Neural progenitor cell (in vitro differentiated cells): Measurements from ENCODE around the gene ALPL.

Source experiments
- EZH2 ChIP-seq: fragments of 200-600 bp; sonication (generic); IDR thresholded peaks from 2 replicates; pipeline ENCODE4 v1.6.1; 2017; ENCODE audit warnings: antibody characterized with exemption, mild to moderate bottlenecking, moderate library complexity
- EZH2phosphoT487 ChIP-seq: fragments of 200-600 bp; sonication (generic); IDR thresholded peaks from 2 replicates; pipeline ENCODE4 v1.6.1; 2017; ENCODE audit warnings: antibody characterized with exemption
- TF ChIP-seq, protein P1 (sequence below): fragments of 200-600 bp; sonication (generic); IDR thresholded peaks from 2 replicates; pipeline ENCODE4 v1.5.1; 2017; ENCODE audit warnings: antibody characterized with exemption, mild to moderate bottlenecking

DNA sequence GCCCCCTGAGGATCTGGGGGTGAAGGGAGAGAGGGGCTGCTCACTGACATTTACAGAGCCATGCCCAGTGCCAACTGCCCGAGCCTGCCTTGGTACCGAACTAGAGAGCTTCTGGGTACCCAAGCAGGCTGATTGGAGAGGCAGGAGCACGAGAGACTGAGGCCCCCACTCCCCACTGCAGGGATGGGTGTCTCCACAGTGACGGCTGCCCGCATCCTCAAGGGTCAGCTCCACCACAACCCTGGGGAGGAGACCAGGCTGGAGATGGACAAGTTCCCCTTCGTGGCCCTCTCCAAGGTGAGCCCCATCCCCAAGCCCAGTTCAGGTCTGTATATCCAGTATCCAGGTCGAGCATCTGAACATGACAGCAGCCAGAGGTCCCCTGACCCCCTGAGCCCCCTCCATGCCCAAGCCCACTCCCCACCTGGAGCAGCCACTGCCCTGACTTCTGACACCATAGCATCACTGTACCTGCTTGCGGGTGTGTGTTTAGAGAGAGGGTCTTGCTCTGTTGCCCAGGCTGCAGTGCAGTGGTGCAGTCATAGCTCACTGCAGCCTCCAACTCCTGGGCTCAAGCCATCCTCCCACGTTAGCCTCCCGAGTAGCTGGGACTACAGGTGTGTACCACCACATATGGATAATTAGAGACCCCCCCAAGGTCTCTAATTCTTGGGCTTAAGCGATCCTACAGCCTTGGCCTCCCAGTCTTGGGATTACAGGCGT is 51.9 kb downstream of the ALPL start:
- TF ChIP-seq, protein P1, sequence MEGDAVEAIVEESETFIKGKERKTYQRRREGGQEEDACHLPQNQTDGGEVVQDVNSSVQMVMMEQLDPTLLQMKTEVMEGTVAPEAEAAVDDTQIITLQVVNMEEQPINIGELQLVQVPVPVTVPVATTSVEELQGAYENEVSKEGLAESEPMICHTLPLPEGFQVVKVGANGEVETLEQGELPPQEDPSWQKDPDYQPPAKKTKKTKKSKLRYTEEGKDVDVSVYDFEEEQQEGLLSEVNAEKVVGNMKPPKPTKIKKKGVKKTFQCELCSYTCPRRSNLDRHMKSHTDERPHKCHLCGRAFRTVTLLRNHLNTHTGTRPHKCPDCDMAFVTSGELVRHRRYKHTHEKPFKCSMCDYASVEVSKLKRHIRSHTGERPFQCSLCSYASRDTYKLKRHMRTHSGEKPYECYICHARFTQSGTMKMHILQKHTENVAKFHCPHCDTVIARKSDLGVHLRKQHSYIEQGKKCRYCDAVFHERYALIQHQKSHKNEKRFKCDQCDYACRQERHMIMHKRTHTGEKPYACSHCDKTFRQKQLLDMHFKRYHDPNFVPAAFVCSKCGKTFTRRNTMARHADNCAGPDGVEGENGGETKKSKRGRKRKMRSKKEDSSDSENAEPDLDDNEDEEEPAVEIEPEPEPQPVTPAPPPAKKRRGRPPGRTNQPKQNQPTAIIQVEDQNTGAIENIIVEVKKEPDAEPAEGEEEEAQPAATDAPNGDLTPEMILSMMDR, result no peak
- TF ChIP-seq EZH2phosphoT487 (no peak), EZH2 (no peak)
